Measurements from ENCODE around the gene BSDC1. TPM values are rescaled to one million over a fixed set of nuclear protein-coding genes. Genes with fewer than 3 reads are reported as not detected.
A peak's percentile ranks its signal among the peaks of the same experiment; 100 is the strongest.

BSDC1 gene
- polyA plus RNA-seq, 10 donors: 34.3 to 43.8 (median 40.0) TPM

DNA sequence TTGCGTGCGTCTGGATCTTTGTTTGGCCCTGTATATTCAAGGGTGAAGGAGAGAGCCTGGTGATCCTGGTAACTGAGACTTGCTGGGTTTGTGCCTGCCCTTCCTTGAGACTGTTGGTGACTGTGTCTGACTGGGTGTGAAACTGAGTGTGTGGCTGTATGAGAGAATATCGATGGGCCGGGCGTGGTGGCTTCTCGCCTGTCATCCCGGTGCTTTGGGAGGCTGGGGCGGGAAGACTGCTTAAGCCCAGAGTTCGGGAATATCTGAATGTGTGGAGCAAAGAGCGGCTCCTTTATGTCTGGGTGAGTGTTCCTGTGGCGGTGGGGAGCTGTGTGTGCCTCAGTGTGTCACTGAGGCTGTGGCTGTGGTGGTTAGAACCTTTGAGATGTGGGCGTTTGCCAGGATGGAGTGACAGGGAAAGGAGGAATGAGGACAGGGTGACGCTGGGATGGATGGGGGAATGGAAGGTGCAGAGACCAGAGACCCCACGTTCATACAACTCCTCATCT lies 55.5 kb downstream of the BSDC1 start:
- DNase-seq: no peak

- DNase-seq: peak in 1 of 3 donors; percentile 59
These were observed 56.2 kb downstream of the BSDC1 start for GRCh38 chr1:32337855-32338636.

GRCh38 chr1:32336963-32337675 lies 57.1 kb downstream of the BSDC1 start:
- no peak for DNase-seq

- no peak for DNase-seq
These were observed 57.7 kb downstream of the BSDC1 start for GRCh38 chr1:32336591-32336932.

GRCh38 chr1:32335790-32336590 lies 58.3 kb downstream of the BSDC1 start, which contains the start of gene MARCKSL1:
TSS of gene MARCKSL1 (minus strand) at chr1:32336233. CDS start at chr1:32336033, 200 bp downstream.
- DNase-seq: peak; percentile 72 to 92 (median 82)

DNA sequence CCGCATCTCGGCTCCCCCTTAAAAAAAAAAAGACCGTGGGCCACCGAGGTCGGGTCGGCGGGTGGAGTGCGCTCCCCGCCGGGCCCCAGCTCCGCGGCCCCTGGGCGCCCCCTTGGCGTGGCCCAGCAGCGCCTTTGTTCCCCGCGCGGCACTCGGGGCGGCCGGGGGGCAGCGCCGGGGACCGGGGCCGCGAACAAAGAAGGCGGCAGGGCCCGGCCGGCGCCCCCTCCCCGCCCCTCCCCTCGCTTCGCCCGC lies 58.8 kb downstream of the BSDC1 start:
- no peak for DNase-seq

DNA sequence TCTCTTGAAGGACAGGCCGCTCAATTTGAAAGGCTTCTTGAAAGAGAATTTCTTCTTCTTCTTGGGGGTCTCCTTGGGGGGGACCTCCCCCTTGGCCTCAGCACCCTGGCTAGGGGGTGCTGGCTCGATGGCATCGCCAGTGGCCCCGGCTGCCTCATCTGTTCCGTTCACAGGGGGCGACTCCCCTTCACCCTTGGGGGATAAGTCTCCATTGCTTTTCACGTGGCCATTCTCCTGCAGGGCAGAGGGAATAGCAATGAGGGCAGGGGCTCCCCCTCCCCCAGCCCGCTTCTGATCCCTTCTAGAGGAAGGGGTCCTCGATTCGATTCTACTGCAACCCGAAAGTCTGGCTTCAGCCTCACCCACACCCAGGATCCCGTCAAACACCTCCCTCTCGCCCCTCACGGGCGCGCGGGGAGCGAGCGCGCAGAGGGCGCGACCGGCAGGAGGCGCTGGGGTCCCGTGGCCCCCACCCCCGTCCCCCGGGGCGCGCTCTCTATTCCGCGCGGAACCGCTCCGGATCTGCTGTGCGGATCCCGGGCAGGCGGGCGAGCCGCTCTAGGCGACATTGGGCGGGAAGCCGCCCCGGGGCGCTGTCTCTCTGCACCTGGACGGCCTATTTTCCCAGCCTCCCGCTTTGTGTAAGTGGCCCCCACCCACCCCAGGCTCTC lies 59.2 kb downstream of the BSDC1 start:
- DNase-seq: peak in 2 of 3 donors; percentile 41 to 77

DNA sequence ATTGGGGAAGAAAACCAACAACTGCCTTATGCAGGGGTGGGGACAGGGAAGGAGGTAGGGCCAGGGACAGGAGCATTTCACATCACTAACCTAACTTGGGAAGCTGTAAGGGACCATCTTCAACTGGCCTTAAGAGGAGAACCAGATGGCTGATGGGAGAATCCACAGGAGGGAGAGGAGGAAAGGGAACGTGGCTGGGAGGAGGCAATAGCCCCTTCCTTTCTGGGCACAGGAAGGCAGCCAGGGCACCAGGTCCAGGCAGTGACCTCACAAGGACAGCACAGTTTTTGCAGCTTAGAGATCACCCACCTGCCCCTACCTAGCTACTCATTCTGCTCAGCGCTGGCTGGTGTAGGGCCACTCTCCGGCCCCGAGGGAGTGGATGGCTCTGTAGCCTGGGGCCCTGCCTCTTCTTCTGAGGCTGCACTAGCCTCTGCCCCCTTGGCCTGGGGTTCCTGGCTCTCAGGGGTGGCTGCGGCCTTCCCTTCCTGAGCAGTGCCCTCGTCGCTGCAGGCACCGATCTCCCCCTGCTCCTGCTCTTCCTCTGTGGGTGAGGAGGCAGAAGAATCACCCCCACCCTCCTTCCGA lies 59.9 kb downstream of the BSDC1 start:
- DNase-seq: no peak

DNA sequence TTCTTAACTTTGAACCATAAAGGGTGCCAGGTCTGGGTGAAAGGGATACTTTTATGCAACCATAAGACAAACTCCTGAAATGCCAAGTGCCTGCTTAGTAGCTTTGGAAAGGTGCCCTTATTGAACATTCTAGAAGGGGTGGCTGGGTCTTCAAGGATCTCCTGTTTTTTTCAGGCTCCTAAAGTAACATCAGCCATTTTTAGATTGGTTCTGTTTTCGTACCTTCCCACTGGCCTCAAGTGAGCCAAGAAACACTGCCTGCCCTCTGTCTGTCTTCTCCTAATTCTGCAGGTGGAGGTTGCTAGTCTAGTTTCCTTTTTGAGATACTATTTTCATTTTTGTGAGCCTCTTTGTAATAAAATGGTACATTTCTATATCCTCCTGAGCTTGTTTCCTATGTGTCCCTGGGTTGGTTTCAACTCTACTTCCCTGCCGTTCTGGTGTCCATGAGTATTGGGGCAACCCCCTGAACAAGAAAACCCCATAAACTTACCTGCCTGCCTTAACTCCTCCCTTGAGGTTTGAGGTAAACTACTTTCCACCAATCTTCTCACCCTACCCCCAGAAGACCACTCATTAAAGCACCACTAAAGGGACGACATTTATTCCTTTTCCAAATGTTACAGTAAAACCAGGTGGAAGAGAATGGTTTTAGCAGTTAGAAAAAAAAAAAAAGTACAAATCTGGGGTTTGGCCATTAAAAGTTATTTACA lies 60.8 kb downstream of the BSDC1 start:
- no peak for DNase-seq

DNA sequence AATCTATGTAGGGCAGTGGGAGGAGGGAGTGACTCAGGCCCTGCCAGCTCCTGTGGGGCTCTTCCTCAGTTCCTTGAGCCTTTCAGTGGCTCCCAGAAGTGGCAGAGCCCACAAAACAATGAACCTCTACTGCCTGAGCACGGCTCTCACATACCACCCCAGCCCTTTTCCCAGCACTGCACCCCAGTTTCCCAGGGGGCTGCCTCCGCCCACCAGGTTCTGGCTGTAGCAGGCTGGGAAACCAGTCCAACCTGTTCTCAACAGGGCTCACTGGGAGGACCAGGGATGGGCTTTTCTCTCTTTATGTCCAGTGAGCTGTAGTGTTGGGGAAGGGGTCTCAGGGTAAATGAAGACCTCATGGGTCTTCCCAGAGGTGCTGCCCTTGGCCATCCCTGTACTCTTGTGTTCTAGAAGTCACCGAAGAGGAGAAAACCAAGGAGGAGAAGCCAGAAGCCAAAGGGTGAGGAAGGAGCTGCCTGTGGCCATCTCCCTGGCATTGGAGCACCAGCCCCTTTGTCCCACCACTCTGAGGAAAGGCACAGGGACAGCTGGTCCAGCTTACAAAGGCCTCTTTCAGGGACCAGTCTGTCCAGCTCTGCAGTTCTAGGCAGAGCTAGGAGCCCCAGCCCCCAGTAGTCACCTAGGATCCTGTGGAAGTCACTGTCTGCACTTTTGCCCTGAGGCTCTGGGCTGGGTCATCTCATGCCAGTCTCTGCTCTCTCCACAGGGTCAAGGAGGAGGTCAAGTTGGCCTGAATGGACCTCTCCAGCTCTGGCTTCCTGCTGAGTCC lies 61.8 kb downstream of the BSDC1 start:
- no peak for DNase-seq

- DNase-seq: no peak
These were observed 62.7 kb downstream of the BSDC1 start for GRCh38 chr1:32331549-32331948.

GRCh38 chr1:32330558-32331151 lies 63.6 kb downstream of the BSDC1 start:
- DNase-seq: no peak

GRCh38 chr1:32329931-32330466 lies 64.2 kb downstream of the BSDC1 start:
- no peak for DNase-seq

GRCh38 chr1:32327204-32327603 lies 67.0 kb downstream of the BSDC1 start:
- DNase-seq: no peak

- DNase-seq: no peak
These were observed 72.4 kb downstream of the BSDC1 start for GRCh38 chr1:32321712-32322291.

GRCh38 chr1:32318127-32318869 lies 75.9 kb downstream of the BSDC1 start:
- no peak for DNase-seq

- no peak for DNase-seq
These were observed 77.4 kb downstream of the BSDC1 start for GRCh38 chr1:32316903-32317277.

Measured in muscle of back (tissue), 11 donors.